GM23338 (cell line): ENCODE measurements around the gene LDLRAD3. TPM values are rescaled to one million over a fixed set of nuclear protein-coding genes. Genes with fewer than 3 reads are reported as not detected.

Experiments
- ATAC-seq: fragments of 200-7000 bp; cut with Tn5 transposase; 3 replicates; pipeline ENCODE4 v1.9.1; 2020
- DNase-seq: peaks from one replicate; pipeline ENCODE4 v3.0.0-alpha.2; 2015; ENCODE audit warnings: low spot score
- H2AFZ ChIP-seq: fragments of 200-600 bp; sonication (generic); 2 replicates; pipeline ENCODE4 v1.8.0; 2016; ENCODE audit warnings: antibody characterized with exemption, mild to moderate bottlenecking, moderate library complexity
- H3F3A ChIP-seq: fragments of 200-600 bp; sonication (generic); replicated peaks from 2 replicates; pipeline ENCODE4 v1.8.0; 2017; ENCODE audit warnings: antibody characterized with exemption, mixed run types, low read depth
- H3K27ac ChIP-seq: fragments of 200-600 bp; sonication (generic); 2 replicates; pipeline ENCODE4 v1.6.1; 2016; ENCODE audit warnings: low read depth
- H3K27me3 ChIP-seq: fragments of 200-600 bp; sonication (generic); 2 replicates; pipeline ENCODE4 v1.8.0; 2016; ENCODE audit warnings: mild to moderate bottlenecking, mixed run types, moderate library complexity; ENCODE audit not compliant: insufficient read depth
- H3K36me3 ChIP-seq: fragments of 200-600 bp; sonication (generic); 2 replicates; pipeline ENCODE4 v1.8.0; 2016; ENCODE audit warnings: mild to moderate bottlenecking; ENCODE audit not compliant: insufficient read depth
- H3K4me1 ChIP-seq: fragments of 200-600 bp; sonication (generic); 2 replicates; pipeline ENCODE4 v1.8.0; 2016; ENCODE audit warnings: mild to moderate bottlenecking, moderate library complexity; ENCODE audit not compliant: insufficient read depth
- H3K4me2 ChIP-seq: fragments of 200-600 bp; sonication (generic); 2 replicates; pipeline ENCODE4 v1.7.1; 2017; ENCODE audit warnings: mixed run types
- H3K4me3 ChIP-seq: fragments of 200-600 bp; sonication (generic); 2 replicates; pipeline ENCODE4 v1.6.1; 2016; ENCODE audit warnings: mixed run types
- H3K79me2 ChIP-seq: fragments of 200-600 bp; sonication (generic); replicated peaks from 2 replicates; pipeline ENCODE4 v1.8.0; 2017; ENCODE audit warnings: mild to moderate bottlenecking; ENCODE audit not compliant: insufficient read depth
- H3K9me2 ChIP-seq: fragments of 200-600 bp; sonication (generic); 2 replicates; pipeline ENCODE4 v1.8.0; 2017; ENCODE audit not compliant: insufficient read depth
- H4K20me1 ChIP-seq: fragments of 200-600 bp; sonication (generic); replicated peaks from 2 replicates; pipeline ENCODE4 v1.8.0; 2017; ENCODE audit warnings: mild to moderate bottlenecking; ENCODE audit not compliant: insufficient read depth
- H3K27ac Mint-ChIP-seq: 2 replicates; pipeline ENCODE4 v1.8.0; 2020; ENCODE audit warnings: inconsistent platforms, mild to moderate bottlenecking, moderate library complexity, mixed read lengths
- H3K27me3 Mint-ChIP-seq: 3 replicates; pipeline ENCODE4 v1.8.0; 2022; ENCODE audit warnings: low read depth, mild to moderate bottlenecking, moderate library complexity, mixed read lengths, inconsistent platforms; ENCODE audit not compliant: insufficient read depth, poor library complexity
- H3K36me3 Mint-ChIP-seq: 3 replicates; pipeline ENCODE4 v1.8.0; 2021; ENCODE audit warnings: low read depth, mild to moderate bottlenecking, inconsistent platforms, moderate library complexity, mixed read lengths
- H3K4me1 Mint-ChIP-seq: 3 replicates; pipeline ENCODE4 v1.8.0; 2020; ENCODE audit warnings: mild to moderate bottlenecking, inconsistent platforms, mixed read lengths
- H3K4me3 Mint-ChIP-seq: 3 replicates; pipeline ENCODE4 v1.8.0; 2021; ENCODE audit warnings: moderate library complexity, mild to moderate bottlenecking, inconsistent platforms, mixed read lengths
- H3K9me3 Mint-ChIP-seq: 3 replicates; pipeline ENCODE4 v1.8.0; 2020; ENCODE audit warnings: moderate library complexity, mild to moderate bottlenecking, inconsistent platforms, mixed read lengths
- ETS1 ChIP-seq: IDR thresholded peaks from 2 replicates; pipeline ENCODE4 v1.6.1; 2016; ENCODE audit warnings: antibody characterized with exemption
- EZH2 ChIP-seq: fragments of 200-600 bp; sonication (generic); IDR thresholded peaks from one replicate; pipeline ENCODE4 v1.8.0; 2017; ENCODE audit warnings: antibody characterized with exemption, mild to moderate bottlenecking, low read depth; ENCODE audit not compliant: unreplicated experiment
- EZH2phosphoT487 ChIP-seq: fragments of 200-600 bp; sonication (generic); IDR thresholded peaks from one replicate; pipeline ENCODE4 v1.8.1; 2018; ENCODE audit warnings: antibody characterized with exemption; ENCODE audit not compliant: unreplicated experiment
- JUNB ChIP-seq: IDR thresholded peaks from one replicate; pipeline ENCODE4 v1.6.1; 2016; ENCODE audit warnings: antibody characterized with exemption; ENCODE audit not compliant: unreplicated experiment
- NANOG ChIP-seq: IDR thresholded peaks from 2 replicates; pipeline ENCODE4 v1.6.1; 2016; ENCODE audit warnings: antibody characterized with exemption, borderline replicate concordance
- POLR2AphosphoS5 ChIP-seq: IDR thresholded peaks from 2 replicates; pipeline ENCODE4 v1.6.1; 2016; ENCODE audit warnings: antibody characterized with exemption, low read depth
- STAT1 ChIP-seq: IDR thresholded peaks from one replicate; pipeline ENCODE4 v1.6.1; 2016; ENCODE audit warnings: antibody characterized with exemption; ENCODE audit not compliant: unreplicated experiment
- ZNF331 ChIP-seq: fragments of 250-450 bp; sonication (Bioruptor Pico); IDR thresholded peaks from 2 replicates; pipeline ENCODE4 v1.5.0; 2020; ENCODE audit warnings: low read depth, mild to moderate bottlenecking, moderate library complexity
- polyA plus RNA-seq: library from polyadenylated mRNA; unstranded; fragments of >200 nt; fragmentation: Nextera tagmentation; extraction: Ambion mirVana; gene quantifications from 2 replicates; pipeline ENCODE4 v1.2.1, GENCODE V29; 2016
- total RNA-seq: library from RNA; depleted of rRNA; stranded (reverse); fragments of >200 nt; shearing (Covaris generic); gene quantifications from 2 replicates; pipeline ENCODE4 v1.2.3, GENCODE V29; 2014

Gene LDLRAD3
- total and polyA plus RNA-seq, 2 experiments from 2014 or later = 8.5 to 19.4 TPM

GRCh38 chr11:36079878-36080675 lies 136.2 kb downstream of the LDLRAD3 start:
- Histone ChIP-seq H3K4me1 (no peaks in the 10 kb centered on the region; the same call in 1 of the 2 replicates), H3K79me2 (peaks cover 7% of the 10 kb centered on the region; the same call in 1 of the 2 replicates), H3K27me3 (no peaks in the 10 kb centered on the region), H3K4me3 (no peak overlapping the region), H3K9me2 (no peaks in the 10 kb centered on the region), H3F3A (no peaks in the 10 kb centered on the region), H3K4me2 (no peak overlapping the region), H3K36me3 (peaks cover 5% of the 10 kb centered on the region; the same call in 1 of the 2 replicates), H4K20me1 (no peaks in the 10 kb centered on the region), H3K27ac (no peak overlapping the region), H2AFZ (no peak overlapping the region)
- Mint-ChIP-seq H3K4me3 (no peak overlapping the region), H3K4me1 (no peaks in the 10 kb centered on the region; the same call in 2 of the 3 replicates), H3K27ac (no peak overlapping the region), H3K27me3 (peaks cover 2% of the 10 kb centered on the region), H3K9me3 (peaks cover 26% of the 10 kb centered on the region), H3K36me3 (peaks cover 55% of the 10 kb centered on the region)
- no peak for ATAC-seq
- TF ChIP-seq STAT1 (no peak), POLR2AphosphoS5 (no peak), NANOG (no peak), EZH2phosphoT487 (no peak), ZNF331 (no peak)
- DNase-seq = no peak

GRCh38 chr11:36081274-36081945 lies 137.5 kb downstream of the LDLRAD3 start:
- Histone ChIP-seq H3K27ac (no peak overlapping the region), H3K9me2 (no peaks in the 10 kb centered on the region), H3K4me3 (no peak overlapping the region), H3K4me2 (no peak overlapping the region), H3K36me3 (no peaks in the 10 kb centered on the region), H3K27me3 (no peaks in the 10 kb centered on the region), H3F3A (no peaks in the 10 kb centered on the region), H3K79me2 (no peaks in the 10 kb centered on the region), H4K20me1 (no peaks in the 10 kb centered on the region), H2AFZ (no peak overlapping the region), H3K4me1 (peaks cover 5% of the 10 kb centered on the region)
- Mint-ChIP-seq H3K9me3 (peaks cover 14% of the 10 kb centered on the region), H3K36me3 (peaks cover 46% of the 10 kb centered on the region), H3K4me1 (peaks cover 7% of the 10 kb centered on the region), H3K27ac (no peak overlapping the region), H3K27me3 (peaks cover 2% of the 10 kb centered on the region), H3K4me3 (no peak overlapping the region)
- no peak for ATAC-seq
- TF ChIP-seq EZH2 = no peak
- no peak for TF ChIP-seq JUNB
- TF ChIP-seq ETS1 = no peak
- no peak for DNase-seq

GRCh38 chr11:36086366-36086765 lies 142.5 kb downstream of the LDLRAD3 start:
- Histone ChIP-seq H3K36me3 (no peaks in the 10 kb centered on the region), H3K27ac (0 out of 2 replicates have a peak overlapping the region, but pooled peaks have one; percentile 34), H2AFZ (no peak overlapping the region), H3K9me2 (no peaks in the 10 kb centered on the region), H3K79me2 (no peaks in the 10 kb centered on the region), H3K4me1 (peaks cover 21% of the 10 kb centered on the region), H3K4me3 (no peak overlapping the region), H4K20me1 (no peaks in the 10 kb centered on the region), H3F3A (no peaks in the 10 kb centered on the region), H3K4me2 (peak overlapping the region; percentile 36), H3K27me3 (no peaks in the 10 kb centered on the region)
- no peak overlapping the region for H3K4me3 Mint-ChIP-seq
- H3K27me3 Mint-ChIP-seq = peaks cover 4% of the 10 kb centered on the region
- DNase-seq (peak; percentile 31), ATAC-seq (peak; percentile 80)
- peaks cover 31% of the 10 kb centered on the region for H3K4me1 Mint-ChIP-seq
- no peak overlapping the region for H3K27ac Mint-ChIP-seq
- H3K9me3 Mint-ChIP-seq = no peaks in the 10 kb centered on the region; the same call in 1 of the 3 replicates
- H3K36me3 Mint-ChIP-seq = peaks cover 42% of the 10 kb centered on the region
- TF ChIP-seq POLR2AphosphoS5 = no peak
